GM18505 (cell line): ENCODE data around the gene E4F1.
"Not testable (repeated sequence)": the region's sequence is repeated elsewhere in the genome, so short reads cannot be mapped to it uniquely, and the experiment has no call there.

Experiments
- ATAC-seq: cut with Tn5 transposase; IDR thresholded peaks from one replicate; pipeline ENCODE4 v1.9.1; 2021; ENCODE audit not compliant: unreplicated experiment
- POLR2A ChIP-seq: IDR thresholded peaks from 4 replicates; pipeline ENCODE4 v1.6.1; 2011; ENCODE audit warnings: borderline replicate concordance; ENCODE audit not compliant: insufficient read depth, insufficient read length; ENCODE audit errors: extremely low read depth

E4F1 gene

GRCh38 chr16:2256531-2257140 is 33.2 kb downstream of the E4F1 start:
- no peak for TF ChIP-seq POLR2A
- no peak for ATAC-seq

DNA sequence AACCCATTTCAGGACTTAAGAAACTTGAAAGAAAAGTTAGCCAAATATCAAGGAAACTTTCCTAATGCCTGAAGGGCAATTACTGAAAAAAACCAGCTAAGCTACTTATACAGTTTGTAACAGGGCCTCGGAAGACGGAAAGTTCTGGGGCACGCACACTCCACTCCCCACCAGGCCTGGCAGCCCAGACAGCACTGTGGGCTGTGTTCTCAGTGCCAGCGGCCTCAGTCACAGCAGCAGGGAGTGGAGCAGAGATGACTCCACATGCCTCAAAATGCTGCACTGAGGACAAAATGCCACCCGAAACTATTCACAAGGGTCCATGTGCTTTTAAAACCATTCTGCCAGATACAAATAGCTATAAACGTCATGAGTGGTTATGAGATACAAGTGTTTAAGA is 34.3 kb downstream of the E4F1 start:
- no peak for ATAC-seq
- no peak for TF ChIP-seq POLR2A

GRCh38 chr16:2258530-2258929 is 35.1 kb downstream of the E4F1 start:
- not testable (repeated sequence) for ATAC-seq

DNA sequence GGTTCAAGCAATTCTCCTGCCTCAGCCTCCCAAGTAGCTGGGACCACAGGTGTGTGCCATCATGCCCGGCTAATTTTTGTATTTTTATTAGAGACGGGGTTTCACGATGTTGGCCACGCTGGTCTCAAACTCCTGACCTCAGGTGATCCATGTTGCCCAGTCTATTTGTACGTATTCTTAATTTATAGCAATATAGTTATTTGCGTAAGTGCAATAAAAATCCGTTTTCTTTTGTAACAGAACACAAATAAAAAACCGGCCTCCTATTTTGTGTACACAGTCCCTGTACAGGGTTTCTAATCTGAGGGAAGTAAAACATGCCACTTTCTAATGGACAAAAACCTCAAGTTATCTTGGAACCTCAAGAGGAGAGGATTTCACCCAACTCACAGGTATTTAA is 36.9 kb downstream of the E4F1 start:
- no peak for ATAC-seq

DNA sequence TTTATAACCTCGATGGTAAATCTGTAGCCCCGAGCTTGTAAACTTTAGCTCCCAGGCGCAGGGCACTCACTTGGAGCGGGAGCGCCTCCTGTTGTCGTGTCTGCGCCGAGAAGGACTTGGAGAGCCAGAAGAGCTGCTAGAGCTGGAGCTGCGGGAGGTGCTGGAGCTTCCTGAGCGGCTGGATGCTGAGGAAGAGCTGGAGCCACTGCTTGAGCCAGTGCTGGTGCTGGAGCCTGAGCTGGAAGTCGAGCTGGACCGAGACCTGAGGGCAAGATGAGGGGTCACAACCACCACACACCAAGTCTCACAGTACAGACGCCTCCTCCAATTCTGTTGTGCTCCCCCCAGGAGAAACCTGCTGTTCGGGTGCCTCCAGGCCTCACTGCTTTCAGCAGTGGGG is 39.6 kb downstream of the E4F1 start:
- ATAC-seq = not testable (repeated sequence)

More for the DNA sequence above, 36.9 kb downstream of the E4F1 start:
- no peak for TF ChIP-seq POLR2A

- ATAC-seq = not testable (repeated sequence)
Measured at GRCh38 chr16:2266887-2267286, 43.5 kb downstream of the E4F1 start.

DNA sequence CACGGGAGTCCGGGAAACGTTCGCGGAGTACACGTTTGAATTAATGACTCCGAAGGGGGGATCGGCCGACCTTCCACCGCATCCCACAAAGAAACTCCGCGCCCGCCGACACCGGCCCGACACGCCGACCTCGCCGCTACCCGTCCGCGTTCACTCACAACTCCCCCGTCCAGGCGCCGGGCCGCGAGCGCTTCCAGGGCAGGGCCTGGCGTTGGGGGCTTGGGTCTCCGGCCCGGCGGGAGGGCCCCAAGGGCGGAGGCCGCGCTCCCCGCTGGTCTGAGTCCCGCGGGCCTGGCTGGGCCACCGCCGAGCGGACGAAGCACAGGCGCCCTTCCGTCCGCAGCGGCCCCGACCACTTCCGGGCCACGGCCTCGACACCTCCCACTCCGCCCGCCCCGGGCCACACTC is 44.1 kb downstream of the E4F1 start:
- peak; percentile 47 for ATAC-seq

- peak; percentile 72 for ATAC-seq
- TF ChIP-seq POLR2A = peak; percentile 93
Measured at GRCh38 chr16:2267913-2268666, 44.7 kb downstream of the E4F1 start, which contains the start of gene RNPS1. RNPS1 (minus strand) TSS chr16:2268126; CDS start chr16:2264643, 3,483 bp downstream.

- no peak for TF ChIP-seq POLR2A
Measured at GRCh38 chr16:2270070-2270462, 46.7 kb downstream of the E4F1 start.

GRCh38 chr16:2270588-2271470 is 47.4 kb downstream of the E4F1 start:
- TF ChIP-seq POLR2A = no peak
- ATAC-seq = no peak

More at GRCh38 chr16:2270070-2270462, 46.7 kb downstream of the E4F1 start:
- no peak for ATAC-seq

GRCh38 chr16:2271848-2272461 is 48.6 kb downstream of the E4F1 start:
- ATAC-seq = no peak
- TF ChIP-seq POLR2A = no peak

DNA sequence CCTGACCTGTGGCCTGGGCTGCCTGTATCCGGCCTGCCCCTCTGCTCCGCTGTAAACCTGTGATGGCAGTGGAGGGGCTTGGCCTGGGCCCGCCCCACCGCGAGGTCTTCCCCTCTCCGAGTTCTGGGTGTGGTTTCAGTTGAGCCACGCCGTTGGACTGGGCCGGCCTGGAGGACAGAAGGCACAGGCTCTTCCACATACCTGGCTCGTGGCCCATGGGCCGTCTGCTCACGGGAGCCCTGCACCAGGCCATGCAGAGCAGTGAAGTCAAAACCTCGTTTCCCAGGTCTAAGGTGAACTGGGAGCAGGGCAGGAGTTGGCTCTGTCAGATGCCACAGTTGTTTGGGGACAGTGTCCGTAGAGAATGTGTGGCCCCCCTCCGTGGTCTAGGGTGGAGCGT is 50.1 kb downstream of the E4F1 start:
- no peak for ATAC-seq
- TF ChIP-seq POLR2A = no peak

- TF ChIP-seq POLR2A = no peak
- ATAC-seq = no peak
Measured at GRCh38 chr16:2273931-2274330, 50.5 kb downstream of the E4F1 start.
